NCI-H2107 (cell line): ENCODE results near the gene CFAP58.
A peak's percentile ranks its signal among the peaks of the same experiment; 100 is the strongest.

Experiments
- DNase-seq: peaks from one replicate; lab custom pipeline; 2025; lab: John Stamatoyannopoulos, UW

The CFAP58 gene

DNA sequence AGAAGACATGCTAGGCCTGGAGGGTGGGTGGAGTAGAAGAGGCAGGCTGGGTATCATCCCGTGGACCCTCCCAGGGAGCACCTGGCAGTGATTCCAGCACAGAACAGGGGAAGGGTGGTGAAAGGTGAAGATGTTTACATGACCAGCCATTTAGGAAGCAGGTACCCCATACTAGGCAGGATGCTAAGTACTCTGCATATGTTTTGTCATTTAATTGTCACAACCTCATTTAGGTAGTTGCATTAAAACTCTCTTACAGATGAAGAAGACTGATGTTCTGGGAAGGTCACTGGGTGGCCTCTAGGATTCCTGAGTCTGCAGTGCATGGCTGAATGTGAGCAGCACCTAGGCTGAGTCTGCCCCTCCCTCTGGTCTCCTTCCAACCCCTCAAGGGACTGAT, 30.5 kb upstream of the CFAP58 start:
- no peak for DNase-seq

DNA sequence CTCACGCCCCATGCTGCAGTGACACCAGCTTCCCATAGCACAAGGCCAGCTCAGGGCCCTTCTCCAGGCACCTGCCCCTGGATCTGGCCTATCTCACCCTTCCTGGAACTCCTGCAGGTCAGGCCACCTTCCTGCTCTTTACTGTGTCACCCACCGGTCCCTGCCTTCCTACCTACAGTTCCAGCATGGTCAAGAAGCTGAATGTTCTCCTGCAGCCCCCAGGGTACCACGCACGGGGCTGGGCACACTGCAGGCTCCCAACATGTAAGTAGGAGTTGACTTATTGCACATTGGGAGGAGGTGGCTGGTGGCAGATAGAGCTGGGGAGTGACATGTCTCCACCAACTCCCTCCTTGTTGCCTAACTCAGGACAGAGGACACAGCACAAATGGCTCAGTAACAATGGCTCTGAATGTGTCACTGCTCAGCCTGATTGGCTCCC, 29.9 kb upstream of the CFAP58 start:
- no peak for DNase-seq

DNA sequence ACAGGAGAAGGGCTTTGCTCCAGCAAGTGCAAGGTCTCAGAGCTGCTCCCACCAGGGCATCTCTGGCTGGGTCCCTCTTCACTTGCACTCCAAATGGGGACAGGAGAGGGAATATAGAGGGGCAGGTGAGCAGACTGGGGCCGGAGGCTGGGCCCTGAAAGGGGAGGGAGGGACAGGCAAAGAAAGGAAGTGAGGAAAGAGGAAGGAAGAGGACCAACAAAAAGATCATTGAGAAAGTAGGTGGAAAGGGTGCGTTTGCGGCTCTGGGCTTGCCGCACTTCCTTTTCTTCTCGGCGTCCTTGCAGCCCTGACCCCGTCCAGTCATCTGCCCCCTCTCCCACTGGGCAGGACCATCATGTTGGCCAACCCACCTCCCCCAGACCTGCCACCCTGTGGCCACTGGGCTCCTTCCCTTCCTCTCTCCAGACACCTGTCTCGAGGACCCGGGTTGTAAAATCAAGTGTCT, 29.4 kb upstream of the CFAP58 start:
- no peak for DNase-seq

DNA sequence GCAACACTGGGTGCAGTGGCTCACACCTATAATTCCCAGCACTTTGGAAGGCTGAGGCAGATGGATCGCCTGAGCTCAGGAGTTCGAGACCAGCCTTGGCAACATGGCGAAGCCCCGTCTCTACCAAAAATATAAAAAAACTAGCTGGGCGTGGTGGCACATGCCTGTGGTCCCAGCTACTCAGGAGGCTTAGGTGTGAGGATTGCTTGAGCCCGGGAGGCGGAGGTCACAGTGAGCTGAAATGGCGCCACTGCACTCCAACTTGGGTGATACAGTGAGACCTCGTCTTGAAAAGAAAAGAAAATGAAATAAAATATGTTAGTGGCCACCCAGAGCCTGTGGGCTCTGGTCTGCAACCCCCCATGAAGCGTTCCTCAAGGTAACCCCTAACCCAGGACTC, 28.7 kb upstream of the CFAP58 start:
- DNase-seq, result no peak

DNA sequence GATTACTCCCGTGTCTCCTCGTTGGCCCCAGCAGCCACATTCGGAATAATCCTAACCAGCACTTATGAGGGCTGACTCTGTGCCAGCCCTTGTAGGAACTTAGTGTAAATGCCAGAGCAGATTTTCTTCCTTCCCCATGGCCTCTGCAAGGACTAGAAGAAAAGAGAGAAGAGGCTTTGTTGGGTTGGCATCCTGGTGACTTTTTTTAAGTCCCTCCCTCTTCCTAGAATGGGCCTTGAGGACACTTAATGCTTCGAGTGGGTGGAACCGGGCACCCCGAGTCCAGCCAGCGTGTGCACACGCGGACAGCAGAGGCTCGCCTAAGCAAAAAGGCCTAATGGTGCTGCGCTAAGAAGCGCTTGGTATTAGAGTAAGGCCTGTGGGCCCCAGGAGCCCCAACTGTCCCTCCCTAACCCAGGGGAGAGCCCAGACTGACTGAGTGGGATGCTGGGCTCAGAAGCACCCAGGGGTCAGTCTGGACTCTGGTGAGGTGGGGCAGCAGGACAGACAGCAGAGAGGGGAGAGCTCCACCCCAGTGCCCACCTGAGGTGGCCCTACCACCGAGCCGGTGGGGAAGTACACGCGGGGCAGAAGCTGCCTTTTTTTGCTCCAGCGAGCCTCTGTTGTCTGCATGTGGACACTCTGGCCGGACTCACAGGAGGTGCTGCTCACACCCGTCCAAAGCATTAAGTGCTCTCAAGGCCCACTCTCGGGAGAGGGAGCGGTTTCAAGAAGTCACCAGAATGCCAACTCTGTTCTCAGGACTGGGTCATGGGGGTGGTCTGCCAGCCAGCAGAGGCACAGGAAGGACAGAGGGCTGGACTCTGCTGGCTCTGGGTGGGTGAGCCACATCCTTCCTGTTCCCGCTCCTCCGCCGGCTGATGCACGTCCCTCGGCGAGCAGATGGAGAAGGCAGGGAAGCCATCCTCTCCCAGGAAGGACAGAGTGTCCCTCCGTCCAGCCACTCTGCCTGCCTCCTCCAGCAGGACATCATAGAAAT, 27.9 kb upstream of the CFAP58 start:
- DNase-seq, result no peak

DNA sequence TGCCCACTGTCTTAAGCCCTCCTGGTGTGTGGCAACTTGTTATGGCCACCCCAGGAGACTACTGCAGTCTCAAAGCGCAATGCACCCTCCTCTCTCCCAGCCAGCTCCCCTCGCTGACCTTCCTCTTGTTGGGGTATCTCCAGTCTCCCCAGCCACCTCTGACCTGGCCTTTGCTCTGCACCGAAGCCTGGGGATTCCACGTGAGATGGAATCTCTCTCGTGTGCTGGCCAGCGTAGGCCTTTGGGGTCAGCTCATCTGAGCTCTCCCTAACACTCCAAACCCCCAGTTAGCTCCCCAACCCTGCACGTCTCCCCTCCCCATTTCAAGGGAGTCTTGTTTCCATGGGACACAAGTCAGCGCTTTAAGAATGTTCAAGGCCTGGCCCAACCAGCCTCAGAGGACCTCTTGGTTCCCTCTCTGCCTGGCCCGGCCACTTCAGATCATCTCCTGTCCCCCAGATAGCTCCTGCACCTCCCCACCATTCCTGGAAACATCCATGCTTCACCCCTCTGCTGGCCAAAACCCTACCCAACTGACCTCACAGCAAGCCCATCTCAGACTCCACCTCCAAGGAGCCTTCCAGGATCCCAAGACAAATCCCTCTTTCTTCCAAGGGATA, 26.5 kb upstream of the CFAP58 start:
- no peak for DNase-seq

DNA sequence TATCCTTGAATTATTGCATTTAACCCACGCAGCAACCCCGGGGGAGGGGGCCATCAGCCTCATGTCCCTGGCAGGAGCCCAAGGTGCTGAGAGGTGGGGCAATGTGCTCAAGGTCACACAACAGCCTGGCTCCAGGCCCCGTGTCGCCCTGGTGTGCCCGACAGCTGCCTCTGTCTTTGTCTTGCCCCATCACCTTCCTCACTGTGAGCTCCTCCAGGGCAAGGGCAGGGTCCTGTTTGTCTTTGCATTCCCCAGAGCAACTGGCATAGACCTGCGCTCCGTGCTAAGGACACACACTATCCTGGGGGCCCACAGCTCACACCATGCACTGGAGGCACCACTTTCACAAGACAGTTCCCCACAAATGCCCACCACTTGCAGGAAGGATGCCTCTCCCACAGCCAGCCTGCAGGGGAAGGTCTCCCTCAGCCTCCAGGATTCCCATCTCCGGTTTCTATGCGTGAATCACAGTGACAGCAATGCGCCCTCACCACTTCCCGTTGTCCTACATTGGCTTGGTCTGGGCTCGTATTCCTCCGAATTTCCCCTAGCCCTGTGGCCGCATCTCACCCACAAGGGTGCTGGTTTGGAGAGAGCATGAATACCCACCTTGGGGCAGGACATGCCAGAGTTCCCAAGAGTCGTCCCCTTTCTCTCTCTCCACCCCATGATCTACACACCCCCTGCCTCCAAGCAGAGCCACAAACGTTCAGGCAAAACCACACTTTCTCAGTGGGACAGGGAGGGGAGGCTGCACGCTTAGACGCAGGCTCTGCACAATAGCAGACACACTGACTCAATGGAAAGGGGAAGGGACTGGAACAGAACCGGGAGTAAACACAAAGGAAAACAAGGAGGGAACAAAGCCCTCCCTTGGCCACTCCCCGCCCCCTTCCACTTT, 25.6 kb upstream of the CFAP58 start:
- DNase-seq, result no peak

DNA sequence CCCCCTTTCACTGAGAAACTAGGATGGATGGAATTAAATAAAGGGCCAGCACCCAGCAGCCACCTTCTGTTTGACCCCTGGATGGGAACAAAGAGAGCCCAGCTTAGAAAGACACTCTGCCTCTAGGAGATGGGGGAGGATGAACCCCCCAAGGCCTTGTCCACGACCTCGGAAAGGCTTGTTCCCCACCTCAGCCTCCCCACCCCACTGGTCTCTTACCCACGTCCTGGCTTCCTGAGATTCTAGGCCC, 25.1 kb upstream of the CFAP58 start:
- DNase-seq, result no peak

DNA sequence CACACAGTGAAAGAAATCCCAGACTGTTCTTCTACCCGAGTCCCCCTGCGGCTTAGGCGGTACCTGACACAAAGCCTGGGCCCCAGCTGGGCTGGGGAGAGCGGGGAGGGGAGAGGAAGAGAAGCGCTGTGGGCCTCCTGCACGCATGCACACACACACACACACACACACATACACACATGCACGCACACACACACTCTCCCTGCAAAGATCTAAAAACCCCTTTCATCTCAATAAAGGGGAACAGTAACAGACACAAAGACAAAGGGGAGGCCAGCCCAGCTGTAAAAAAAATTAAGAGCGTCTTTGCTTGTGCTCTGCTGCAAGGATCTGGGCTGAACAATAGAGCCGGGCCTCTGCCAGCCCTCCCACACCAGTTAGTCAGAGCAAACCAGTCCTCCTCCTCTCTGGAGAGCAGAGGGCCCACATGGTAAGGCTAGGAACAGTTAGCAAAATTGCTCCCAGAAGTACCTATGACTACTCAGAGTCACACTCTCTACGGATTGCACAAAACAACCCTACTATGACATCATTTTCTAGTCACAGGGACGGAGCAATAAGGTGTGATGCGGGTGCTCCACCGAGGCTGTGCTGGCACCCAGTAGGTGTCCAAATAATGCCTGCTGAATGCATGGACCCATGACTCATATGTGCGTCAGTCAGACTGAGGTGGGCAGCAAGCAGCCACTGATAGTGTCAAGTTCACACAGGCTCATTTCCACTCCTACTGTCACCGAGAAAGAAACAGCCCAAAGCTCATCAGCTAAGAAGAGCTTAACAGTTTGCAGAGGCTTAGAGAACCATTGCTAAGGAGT, 24.5 kb upstream of the CFAP58 start:
- no peak for DNase-seq

DNA sequence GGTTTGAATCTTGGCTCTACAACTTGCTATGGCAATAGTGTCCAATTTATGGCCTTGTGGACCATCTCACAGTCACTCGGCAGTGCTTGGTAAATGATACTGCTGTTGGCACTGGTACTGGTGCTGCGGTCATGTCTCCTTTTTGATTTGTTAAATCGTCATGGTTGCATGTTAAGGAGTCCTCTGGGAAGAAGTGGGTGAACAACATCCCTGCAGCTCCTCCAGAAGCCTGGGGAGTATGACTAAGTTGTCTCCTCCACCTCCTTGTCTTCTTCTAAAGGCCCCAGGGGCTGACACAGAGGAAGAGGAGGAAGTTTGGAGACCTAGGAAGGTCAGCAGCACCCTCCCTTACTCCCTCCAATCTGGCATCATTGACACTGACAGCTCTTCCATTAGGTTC, 23.9 kb upstream of the CFAP58 start:
- no peak for DNase-seq

DNA sequence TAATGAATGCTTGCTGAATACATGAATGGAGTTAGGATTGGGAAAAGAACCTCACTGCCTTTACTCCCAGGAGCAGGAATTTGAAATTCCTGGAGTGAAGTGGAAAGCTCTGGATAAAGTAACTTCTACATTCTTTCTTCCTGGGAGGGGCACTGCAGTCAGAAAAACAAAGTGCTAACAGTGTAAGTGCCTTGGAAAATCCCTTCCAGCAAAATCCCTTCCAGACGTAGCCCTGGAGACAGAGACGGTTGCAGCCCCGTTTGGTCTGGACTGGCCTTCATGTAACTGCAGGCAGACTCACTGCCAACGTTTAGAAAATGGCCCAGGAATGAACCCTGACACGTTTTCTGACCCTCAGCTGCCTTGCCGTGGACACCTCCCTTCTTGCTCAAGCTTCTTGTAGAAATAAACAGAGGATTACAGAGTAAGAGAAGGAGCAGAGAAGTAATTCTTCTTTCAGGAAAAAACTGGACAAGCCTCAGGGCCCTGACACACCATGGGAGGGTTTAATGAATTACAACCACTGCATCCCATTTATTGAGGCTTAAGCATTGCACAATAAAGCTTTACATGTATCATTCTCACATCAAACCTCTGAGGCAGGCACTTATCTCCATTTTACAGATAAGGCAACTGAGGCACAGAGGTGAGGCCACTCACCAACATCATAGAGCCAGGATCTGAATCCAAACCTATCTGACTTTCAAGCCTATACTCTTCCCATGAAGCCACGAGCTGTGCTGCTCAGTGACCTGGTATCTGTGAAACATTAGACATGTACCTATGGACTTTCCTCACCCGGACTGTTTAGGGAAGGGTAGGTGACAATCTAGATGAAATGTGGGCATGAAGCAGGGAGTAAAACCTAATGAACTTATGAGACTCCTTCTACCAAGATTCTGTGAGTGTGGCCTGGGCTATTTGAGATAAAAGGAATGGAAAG, 23.2 kb upstream of the CFAP58 start:
- no peak for DNase-seq

DNA sequence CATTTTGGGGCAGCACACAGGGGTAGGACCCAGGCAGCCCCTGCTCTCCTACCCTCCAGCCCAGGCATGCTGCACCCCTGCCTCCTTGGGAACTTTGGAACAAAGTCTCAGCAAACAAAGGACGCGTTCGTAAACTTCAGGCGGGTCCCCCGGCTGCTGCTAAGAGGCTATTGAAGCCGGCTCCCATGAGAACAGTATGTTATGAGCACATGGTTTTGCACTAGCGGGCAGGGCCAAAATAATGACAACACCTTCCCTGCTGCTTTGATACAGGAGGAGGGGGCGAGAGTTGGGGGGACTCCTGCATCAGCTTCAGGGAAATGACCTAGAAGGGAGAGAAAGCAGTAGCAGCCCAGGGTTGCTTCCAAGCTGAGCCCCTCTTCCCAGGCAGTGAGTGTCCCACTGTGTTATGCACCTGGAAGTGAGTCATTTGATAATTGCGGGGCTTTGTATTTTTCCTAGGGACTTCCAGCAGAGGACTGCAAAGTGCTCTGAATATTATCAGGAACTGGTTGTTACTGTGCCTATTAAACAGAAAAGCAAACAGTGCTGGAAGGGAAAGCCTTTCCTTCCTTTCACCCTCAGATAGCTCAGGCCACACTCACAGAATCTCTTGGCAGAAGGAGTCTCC, 22.3 kb upstream of the CFAP58 start:
- DNase-seq, result no peak

DNA sequence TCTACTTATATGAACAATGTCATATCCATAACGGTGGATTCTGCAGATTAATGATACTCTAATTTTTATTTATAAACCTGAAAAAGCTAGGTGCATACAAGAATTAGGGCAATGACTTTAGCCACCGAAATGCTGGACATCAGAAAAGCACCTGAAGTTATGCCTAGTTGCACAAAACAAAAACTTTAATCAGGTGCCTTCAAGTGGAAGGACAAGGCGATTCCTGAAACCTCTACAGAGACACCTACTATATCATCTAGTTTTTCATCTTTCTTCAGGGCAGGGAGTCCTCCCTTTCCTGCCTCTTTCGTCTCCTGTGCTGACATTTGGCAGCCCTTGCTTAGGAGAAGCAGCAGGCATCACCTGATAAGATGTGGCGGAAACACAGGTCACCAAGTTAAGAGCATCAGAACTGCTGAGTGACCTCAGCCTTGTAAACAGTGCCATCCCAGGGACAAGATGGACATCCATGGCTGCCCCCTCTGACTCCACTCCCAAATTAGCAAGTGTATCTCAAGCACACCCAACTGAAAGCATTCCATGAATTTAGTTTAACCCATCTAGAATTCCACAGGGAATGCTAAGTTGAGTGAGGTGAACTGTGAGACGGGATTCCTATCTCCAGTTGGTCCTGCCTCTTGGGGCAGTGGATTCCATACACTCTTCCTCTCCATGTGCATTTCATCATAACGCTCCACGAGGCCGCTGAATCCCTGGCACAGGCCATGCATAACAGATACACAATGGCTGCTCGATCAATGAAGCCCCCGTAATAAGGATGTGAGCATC, 21.2 kb upstream of the CFAP58 start:
- no peak for DNase-seq

DNA sequence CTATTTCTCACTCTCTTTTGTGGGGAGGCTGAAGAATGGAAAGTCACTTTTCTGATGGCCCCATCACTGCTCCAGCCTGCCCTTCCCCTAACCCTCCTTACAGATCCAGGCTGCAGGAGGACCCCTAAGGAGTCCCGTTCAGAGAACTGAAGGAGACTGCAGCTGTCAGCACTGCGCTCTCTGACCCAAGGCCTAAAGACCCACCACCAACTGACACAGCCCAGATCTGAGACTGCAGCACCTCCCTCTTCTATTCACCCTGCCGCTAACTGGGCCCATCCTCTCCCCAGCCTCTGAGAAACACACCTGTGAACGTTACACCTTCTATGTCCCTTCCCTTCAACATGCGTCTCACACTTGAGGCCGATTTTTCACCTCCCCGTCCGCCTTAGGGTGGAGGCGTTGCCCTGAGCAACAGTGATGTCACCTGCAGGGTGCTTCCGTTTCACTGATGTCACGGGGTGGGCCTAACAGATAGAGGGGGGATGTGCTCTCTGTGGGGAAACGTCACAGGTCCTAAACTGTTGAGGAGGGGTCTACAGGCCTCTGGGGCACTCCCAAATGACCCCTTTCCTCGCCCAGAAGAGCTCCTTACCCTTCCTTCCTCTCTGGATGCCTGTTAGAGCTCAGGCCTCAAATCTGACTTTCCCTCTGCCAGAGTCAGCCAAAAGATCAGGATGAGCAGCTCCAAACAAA, 20.5 kb upstream of the CFAP58 start:
- no peak for DNase-seq

DNA sequence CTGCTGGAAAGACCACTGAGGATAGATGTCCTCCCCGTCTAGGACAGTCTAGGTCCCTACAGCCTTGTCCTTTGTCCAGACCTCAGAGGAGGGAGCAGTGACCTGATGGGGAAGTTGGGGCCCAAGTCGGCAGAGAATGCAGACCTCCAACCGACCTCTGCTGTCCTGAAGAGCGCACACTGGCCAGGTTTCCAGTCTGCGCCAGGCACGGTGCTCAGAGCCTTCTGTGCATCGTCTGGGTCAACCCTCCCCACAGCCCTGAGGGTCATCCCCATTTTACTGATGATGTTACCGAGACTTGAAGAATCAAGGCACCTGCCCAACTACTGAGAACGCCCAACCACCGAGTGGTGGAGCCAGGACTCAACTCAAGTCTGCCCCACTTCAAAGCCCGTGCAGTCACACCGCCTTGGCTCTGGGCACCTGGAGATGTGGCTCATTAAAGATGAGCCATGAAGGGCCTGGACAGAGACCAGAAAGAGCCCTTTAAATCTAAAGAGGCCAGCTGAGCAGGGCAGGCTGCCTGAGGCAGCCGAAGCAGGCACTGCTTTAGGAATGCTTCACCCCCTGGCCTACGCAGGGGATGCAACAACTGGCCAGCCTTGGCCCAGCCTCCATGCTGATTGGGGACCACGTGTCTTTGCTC, 19.8 kb upstream of the CFAP58 start:
- DNase-seq, result no peak

DNA sequence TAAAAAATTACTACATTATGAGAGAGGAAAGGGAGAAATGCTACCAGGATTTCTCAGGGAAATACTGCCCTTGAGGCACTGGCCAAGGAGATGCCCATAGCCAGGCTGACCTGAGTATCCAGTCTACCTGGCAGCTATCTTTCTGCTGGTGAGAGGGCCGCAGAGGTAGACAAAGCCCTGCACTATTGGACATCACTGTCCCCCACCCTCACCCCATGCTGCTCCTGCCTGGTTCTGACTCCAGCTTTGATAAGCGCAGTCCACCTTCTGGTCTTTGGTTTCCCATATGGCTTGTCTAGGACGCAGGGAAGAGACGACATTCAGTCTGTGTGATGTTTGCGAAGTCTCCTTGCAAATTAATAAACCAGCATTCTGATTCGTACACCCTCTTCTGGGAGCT, 19.1 kb upstream of the CFAP58 start:
- DNase-seq, result no peak

DNA sequence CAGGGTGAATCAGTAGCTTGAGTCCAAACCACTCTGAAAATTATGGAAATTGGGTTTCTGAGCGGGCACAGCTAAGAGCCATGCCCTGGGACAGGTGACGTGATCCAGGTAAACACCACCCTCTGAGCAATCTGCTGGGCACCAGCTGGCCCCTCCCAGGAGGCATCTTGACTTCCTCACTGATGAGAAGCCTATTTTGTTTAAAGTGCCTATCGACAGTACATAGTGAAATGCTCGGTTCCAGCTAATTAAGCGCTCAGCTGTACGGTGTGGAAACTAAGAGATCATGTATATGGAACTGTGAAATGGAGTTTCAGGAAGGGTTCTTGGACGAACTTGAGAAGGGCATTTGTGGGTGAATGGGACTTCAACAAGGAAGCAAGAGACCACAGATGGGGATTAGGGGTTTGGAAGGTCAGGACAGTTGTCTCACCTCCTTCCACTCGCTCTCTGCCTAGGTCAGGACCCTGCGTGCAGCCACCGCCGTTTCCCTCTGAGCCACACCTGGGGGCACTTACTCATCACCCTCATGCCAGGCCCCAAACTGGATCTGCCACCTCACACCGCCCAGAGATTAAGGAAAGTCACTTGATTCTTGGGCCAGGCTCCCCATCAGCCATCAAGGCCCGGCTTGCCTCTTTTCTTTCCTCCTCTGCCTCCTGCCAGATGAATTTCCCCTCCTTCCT, 18.5 kb upstream of the CFAP58 start:
- peak; percentile 16 for DNase-seq
